DND-41 (cell line): ENCODE results near the gene NKD1.

ENCODE experiments used
- ATAC-seq: fragments of 200-7000 bp; cut with Tn5 transposase; 3 replicates; pipeline ENCODE4 v1.9.1; 2021; ENCODE audit warnings: low read depth; ENCODE audit not compliant: insufficient read depth
- DNase-seq: peaks from one replicate; pipeline ENCODE4 v3.0.0-alpha.2; 2020
- H2AFZ ChIP-seq: 2 replicates; pipeline ENCODE4 v1.6.0; 2012; ENCODE audit warnings: low read depth, low read length
- H3K27ac ChIP-seq: 2 replicates; pipeline ENCODE4 v1.5.1; 2012; ENCODE audit warnings: low read length, inconsistent platforms
- H3K27me3 ChIP-seq: fragments of 200-600 bp; sonication (generic); 2 replicates; pipeline ENCODE4 v1.6.0; 2012; ENCODE audit warnings: low read length, mild to moderate bottlenecking, inconsistent platforms; ENCODE audit not compliant: insufficient read depth, poor library complexity
- H3K36me3 ChIP-seq: 2 replicates; pipeline ENCODE4 v1.5.1; 2012; ENCODE audit warnings: low read length, inconsistent platforms; ENCODE audit not compliant: insufficient read depth
- H3K4me1 ChIP-seq: 2 replicates; pipeline ENCODE4 v1.5.1; 2012; ENCODE audit warnings: mild to moderate bottlenecking, low read length; ENCODE audit not compliant: insufficient read depth
- H3K4me2 ChIP-seq: 2 replicates; pipeline ENCODE4 v1.6.0; 2012; ENCODE audit warnings: mild to moderate bottlenecking, moderate library complexity, low read length, inconsistent platforms; ENCODE audit not compliant: insufficient read depth
- H3K4me3 ChIP-seq, 2 experiments: fragments of 200-600 bp in 1 of 2; shearing (Covaris generic) in 1 of 2; 2 replicates each; pipeline ENCODE4 v1.5.1; 2012 to 2016; ENCODE audit warnings: inconsistent platforms in 2 of 2, low read length in 2 of 2, mild to moderate bottlenecking in 2 of 2, low read depth in 1 of 2, moderate library complexity in 1 of 2
- H3K79me2 ChIP-seq: 2 replicates; pipeline ENCODE4 v1.6.0; 2012; ENCODE audit warnings: low read length, inconsistent platforms; ENCODE audit not compliant: insufficient read depth
- H3K9ac ChIP-seq: 2 replicates; pipeline ENCODE4 v1.6.0; 2012; ENCODE audit warnings: low read depth, mild to moderate bottlenecking, inconsistent platforms, low read length, moderate library complexity
- H3K9me3 ChIP-seq: 2 replicates; pipeline ENCODE4 v1.5.1; 2012; ENCODE audit warnings: low read length, moderate library complexity, mild to moderate bottlenecking, inconsistent platforms; ENCODE audit not compliant: insufficient read depth, severe bottlenecking
- H4K20me1 ChIP-seq: 2 replicates; pipeline ENCODE4 v1.6.0; 2012; ENCODE audit warnings: low read length; ENCODE audit not compliant: insufficient read depth
- EZH2 ChIP-seq: IDR thresholded peaks from 3 replicates; pipeline ENCODE4 v1.6.1; 2012; ENCODE audit warnings: borderline replicate concordance, low read depth, mild to moderate bottlenecking, moderate library complexity, low read length, inconsistent platforms; ENCODE audit not compliant: severe bottlenecking
- TF ChIP-seq, protein P1 (sequence below): IDR thresholded peaks from 2 replicates; pipeline ENCODE4 v1.5.1; 2012; ENCODE audit warnings: borderline replicate concordance, low read length, moderate library complexity, mild to moderate bottlenecking; ENCODE audit not compliant: poor library complexity, severe bottlenecking; ENCODE audit errors: extremely low read depth

The NKD1 gene

DNA sequence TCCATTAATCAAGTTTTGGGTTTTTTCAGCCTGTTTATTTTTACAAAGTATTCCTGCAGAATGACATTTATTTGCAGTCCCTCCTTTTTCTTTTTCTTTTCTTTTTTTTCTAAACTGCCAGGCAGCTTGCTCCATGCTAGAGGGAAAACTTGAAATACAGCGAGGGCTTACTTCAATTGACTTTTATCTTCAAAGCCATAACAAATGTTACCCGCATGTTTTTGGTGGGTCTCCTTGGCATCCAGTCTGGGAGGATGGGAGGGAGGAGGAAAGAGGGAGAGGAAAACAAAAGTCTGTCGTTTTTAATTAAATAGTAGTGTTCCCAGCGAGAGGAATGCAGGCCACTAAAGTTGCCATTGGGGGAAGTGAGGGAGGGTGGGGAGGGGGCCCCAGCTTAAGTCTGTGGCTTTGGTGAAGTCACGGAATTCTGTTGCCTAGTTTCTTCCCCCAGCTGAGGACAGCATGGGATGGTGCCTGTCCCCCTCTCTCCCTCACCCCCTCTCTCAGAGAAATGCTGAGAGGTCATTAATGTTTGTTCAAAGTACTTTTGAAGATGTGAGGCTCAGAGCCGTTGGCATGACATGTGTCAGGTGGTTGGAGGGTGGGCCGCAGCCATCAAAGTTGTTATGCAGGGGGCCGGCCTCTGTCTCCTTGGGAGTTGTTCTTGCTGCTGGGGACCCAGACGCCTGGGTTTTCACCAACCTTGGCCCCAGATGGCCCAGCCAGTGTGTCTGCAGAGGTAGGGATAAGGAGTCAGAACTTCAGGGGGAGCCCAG is 2.9 kb downstream of the NKD1 start:
- Histone ChIP-seq H3K9me3 (no peaks in the 10 kb centered on the region), H4K20me1 (peaks cover 65% of the 10 kb centered on the region), H3K79me2 (no peaks in the 10 kb centered on the region)

DNA sequence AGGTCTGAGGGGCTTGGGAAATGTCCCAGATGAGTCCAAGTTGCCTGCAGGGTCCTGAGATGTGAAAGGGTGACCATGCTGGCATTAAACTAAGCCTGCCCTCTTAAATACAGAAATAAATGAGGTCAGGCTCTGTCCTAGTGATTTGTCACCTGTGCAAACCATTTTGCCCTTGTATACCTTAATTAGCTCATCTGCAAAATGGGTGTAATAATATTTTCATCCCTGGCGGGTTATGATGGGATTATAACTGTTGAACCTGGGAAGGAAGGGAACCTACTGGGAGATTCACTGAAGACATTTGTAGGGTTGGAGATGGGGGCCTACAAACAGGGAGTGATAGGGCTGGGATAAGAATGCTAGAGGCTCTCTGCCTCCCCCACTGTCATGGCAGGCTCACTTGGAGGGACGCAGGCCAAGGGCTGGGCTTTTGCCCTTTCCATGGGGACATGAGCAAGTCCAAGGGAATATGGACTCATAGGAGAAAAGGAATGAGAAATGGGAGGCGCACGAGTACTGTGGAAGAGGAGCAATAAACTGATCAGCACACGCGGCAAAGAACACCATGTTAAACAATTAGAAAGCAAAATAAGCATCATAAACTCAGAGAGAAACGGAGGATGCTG is 4.4 kb downstream of the NKD1 start:
- Histone ChIP-seq H3K4me1 (peaks cover 14% of the 10 kb centered on the region), H2AFZ (no peak overlapping the region), H3K27me3 (peaks cover 68% of the 10 kb centered on the region), H3K27ac (no peak overlapping the region), H3K36me3 (no peaks in the 10 kb centered on the region), H3K9me3 (no peaks in the 10 kb centered on the region), H3K4me3 (no peak overlapping the region), H3K4me2 (no peak overlapping the region), H3K79me2 (no peaks in the 10 kb centered on the region), H3K9ac (no peak overlapping the region), H4K20me1 (peaks cover 58% of the 10 kb centered on the region)
- ATAC-seq (no peak), DNase-seq (no peak)
- TF ChIP-seq, protein P1, sequence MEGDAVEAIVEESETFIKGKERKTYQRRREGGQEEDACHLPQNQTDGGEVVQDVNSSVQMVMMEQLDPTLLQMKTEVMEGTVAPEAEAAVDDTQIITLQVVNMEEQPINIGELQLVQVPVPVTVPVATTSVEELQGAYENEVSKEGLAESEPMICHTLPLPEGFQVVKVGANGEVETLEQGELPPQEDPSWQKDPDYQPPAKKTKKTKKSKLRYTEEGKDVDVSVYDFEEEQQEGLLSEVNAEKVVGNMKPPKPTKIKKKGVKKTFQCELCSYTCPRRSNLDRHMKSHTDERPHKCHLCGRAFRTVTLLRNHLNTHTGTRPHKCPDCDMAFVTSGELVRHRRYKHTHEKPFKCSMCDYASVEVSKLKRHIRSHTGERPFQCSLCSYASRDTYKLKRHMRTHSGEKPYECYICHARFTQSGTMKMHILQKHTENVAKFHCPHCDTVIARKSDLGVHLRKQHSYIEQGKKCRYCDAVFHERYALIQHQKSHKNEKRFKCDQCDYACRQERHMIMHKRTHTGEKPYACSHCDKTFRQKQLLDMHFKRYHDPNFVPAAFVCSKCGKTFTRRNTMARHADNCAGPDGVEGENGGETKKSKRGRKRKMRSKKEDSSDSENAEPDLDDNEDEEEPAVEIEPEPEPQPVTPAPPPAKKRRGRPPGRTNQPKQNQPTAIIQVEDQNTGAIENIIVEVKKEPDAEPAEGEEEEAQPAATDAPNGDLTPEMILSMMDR = no peak
- no peak for TF ChIP-seq EZH2

More for the DNA sequence above, 2.9 kb downstream of the NKD1 start:
- Histone ChIP-seq H3K4me1 (peaks cover 21% of the 10 kb centered on the region), H2AFZ (no peak overlapping the region), H3K4me3 (no peak overlapping the region), H3K36me3 (no peaks in the 10 kb centered on the region), H3K27me3 (peaks cover 74% of the 10 kb centered on the region), H3K4me2 (no peak overlapping the region), H3K9ac (no peak overlapping the region), H3K27ac (no peak overlapping the region)
- TF ChIP-seq EZH2 = no peak
- TF ChIP-seq, protein P1 = no peak
- DNase-seq = no peak
- ATAC-seq = no peak

DNA sequence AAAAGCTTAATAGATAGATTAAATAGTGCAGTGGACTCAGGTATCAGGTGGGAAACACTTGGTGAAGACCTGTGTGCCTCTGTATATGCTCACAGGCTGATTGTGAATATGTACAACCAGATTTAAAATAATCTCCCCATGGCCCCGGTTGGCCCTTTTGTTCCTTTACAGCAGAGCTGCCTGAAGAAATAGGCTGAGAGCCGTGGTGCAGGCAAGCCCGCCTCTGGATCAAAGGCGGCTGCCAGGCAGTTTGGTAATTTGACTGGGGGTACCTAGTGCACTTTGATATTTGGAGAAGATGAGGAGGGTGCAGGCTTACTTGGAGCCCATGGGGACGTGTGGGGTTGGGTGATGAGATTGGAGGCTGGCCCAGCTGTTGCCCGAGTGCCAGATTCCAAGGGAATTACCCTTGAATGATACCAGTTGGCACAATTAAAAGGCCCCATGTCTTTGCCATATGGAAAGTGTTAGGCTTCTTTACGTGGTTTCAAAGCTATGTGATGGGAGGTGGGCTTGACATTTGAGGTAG is 5.0 kb downstream of the NKD1 start:
- ATAC-seq = no peak
- no peaks in the 10 kb centered on the region for H3K79me2 ChIP-seq

More for the DNA sequence above, 5.0 kb downstream of the NKD1 start:
- Histone ChIP-seq H4K20me1 (peaks cover 54% of the 10 kb centered on the region), H3K9me3 (no peaks in the 10 kb centered on the region), H3K36me3 (no peaks in the 10 kb centered on the region), H3K9ac (no peak overlapping the region), H3K4me3 (no peak overlapping the region), H3K27ac (no peak overlapping the region), H3K27me3 (peaks cover 66% of the 10 kb centered on the region), H3K4me2 (no peak overlapping the region), H3K4me1 (peaks cover 9% of the 10 kb centered on the region), H2AFZ (no peak overlapping the region)
- TF ChIP-seq EZH2 = no peak
- TF ChIP-seq, protein P1 = no peak
- no peak for DNase-seq
